Testis (tissue), 2 donors: ENCODE results near the gene NBPF26.
"Not testable (repeated sequence)": the region's sequence is repeated elsewhere in the genome, so short reads cannot be mapped to it uniquely, and the experiment has no call there.

ENCODE experiments used
- CTCF ChIP-seq, 3 experiments: fragments of 450-650 bp in 2 of 3; fragments of 200-600 bp in 1 of 3; sonication (generic) in 1 of 3; IDR thresholded peaks; one replicate each; pipeline ENCODE4 v1.5.1; 2016 to 2019; ENCODE audit warnings: antibody characterized with exemption in 3 of 3, mild to moderate bottlenecking in 2 of 3, moderate library complexity in 1 of 3
- POLR2A ChIP-seq: fragments of 450-650 bp; IDR thresholded peaks from one replicate; pipeline ENCODE4 v1.6.1; 2017; ENCODE audit warnings: antibody characterized with exemption, mild to moderate bottlenecking, moderate library complexity

DNA sequence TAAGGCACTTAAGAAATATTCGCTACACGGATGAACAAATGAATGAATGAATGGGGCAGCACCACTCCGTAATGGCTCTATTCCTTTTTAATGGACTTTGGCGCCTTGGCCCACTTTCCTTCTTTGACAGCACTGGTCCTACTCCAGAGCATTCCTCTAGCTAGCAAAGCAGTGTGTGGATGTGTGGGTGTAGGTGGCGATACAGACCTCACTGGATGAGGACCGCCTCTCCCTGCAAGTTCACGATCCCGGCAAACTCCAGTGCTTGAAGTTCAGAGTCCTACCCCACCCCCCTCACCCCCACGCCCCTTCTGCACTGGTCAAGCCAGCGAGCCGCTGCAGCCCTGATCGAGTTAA, 409 bp upstream of the NBPF26 start:
- TF ChIP-seq CTCF (IDR thresholded peaks at IDR 0.05); POLR2A: not testable (repeated sequence)
